ENCODE data around the gene MAP3K8. TPM values are rescaled to one million over a fixed set of nuclear protein-coding genes. Genes with fewer than 3 reads are reported as not detected.

The MAP3K8 gene
- total RNA-seq, 1 experiment from 2014 or later = 4.8 TPM

DNA sequence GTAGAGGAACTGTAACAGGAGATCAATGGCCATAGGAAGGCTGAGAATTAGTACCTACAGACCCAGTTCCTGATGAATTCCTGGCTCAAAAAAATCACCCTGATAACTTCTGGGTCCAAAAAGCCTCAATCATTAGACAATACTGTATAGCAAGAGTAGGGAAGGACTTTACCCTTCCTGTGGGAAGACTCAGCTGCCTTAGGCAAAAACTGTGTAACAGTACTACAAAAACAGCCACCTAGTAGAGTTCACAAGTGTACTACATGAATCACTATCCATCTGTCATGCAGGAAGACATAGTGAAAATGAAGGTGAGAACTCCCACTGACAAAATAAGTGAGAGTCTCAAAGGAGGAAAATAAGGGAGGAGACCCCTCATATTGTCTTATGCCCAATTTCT is 47.6 kb downstream of the MAP3K8 start:
- H3K9me3 ChIP-seq (ENCODE audit: control insufficient read depth, insufficient read depth, low read depth, low read length) = no peaks in the 10 kb centered on the region
- CTCF ChIA-PET = no interaction called here
- no peaks in the 10 kb centered on the region for H3K36me3 ChIP-seq (ENCODE audit: control insufficient read depth, insufficient read depth, low read length)
- H3K4me3 ChIP-seq (ENCODE audit: low read depth in 2 of 2, low read length in 2 of 2) = no peak overlapping the region
- no peak overlapping the region for H3K27ac ChIP-seq (ENCODE audit: low read length)
- no peak for ATAC-seq
- DNase-seq (ENCODE audit: low read depth, low spot score) = no peak
- no peaks in the 10 kb centered on the region for H3K27me3 ChIP-seq (ENCODE audit: control insufficient read depth, insufficient read depth, low read length)
- TF ChIP-seq, protein P1, sequence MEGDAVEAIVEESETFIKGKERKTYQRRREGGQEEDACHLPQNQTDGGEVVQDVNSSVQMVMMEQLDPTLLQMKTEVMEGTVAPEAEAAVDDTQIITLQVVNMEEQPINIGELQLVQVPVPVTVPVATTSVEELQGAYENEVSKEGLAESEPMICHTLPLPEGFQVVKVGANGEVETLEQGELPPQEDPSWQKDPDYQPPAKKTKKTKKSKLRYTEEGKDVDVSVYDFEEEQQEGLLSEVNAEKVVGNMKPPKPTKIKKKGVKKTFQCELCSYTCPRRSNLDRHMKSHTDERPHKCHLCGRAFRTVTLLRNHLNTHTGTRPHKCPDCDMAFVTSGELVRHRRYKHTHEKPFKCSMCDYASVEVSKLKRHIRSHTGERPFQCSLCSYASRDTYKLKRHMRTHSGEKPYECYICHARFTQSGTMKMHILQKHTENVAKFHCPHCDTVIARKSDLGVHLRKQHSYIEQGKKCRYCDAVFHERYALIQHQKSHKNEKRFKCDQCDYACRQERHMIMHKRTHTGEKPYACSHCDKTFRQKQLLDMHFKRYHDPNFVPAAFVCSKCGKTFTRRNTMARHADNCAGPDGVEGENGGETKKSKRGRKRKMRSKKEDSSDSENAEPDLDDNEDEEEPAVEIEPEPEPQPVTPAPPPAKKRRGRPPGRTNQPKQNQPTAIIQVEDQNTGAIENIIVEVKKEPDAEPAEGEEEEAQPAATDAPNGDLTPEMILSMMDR (IDR thresholded peaks at IDR 0.05) = no peak
- TF ChIP-seq, protein P2, sequence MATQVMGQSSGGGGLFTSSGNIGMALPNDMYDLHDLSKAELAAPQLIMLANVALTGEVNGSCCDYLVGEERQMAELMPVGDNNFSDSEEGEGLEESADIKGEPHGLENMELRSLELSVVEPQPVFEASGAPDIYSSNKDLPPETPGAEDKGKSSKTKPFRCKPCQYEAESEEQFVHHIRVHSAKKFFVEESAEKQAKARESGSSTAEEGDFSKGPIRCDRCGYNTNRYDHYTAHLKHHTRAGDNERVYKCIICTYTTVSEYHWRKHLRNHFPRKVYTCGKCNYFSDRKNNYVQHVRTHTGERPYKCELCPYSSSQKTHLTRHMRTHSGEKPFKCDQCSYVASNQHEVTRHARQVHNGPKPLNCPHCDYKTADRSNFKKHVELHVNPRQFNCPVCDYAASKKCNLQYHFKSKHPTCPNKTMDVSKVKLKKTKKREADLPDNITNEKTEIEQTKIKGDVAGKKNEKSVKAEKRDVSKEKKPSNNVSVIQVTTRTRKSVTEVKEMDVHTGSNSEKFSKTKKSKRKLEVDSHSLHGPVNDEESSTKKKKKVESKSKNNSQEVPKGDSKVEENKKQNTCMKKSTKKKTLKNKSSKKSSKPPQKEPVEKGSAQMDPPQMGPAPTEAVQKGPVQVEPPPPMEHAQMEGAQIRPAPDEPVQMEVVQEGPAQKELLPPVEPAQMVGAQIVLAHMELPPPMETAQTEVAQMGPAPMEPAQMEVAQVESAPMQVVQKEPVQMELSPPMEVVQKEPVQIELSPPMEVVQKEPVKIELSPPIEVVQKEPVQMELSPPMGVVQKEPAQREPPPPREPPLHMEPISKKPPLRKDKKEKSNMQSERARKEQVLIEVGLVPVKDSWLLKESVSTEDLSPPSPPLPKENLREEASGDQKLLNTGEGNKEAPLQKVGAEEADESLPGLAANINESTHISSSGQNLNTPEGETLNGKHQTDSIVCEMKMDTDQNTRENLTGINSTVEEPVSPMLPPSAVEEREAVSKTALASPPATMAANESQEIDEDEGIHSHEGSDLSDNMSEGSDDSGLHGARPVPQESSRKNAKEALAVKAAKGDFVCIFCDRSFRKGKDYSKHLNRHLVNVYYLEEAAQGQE (IDR thresholded peaks at IDR 0.05; ENCODE audit: insufficient read depth in 1 of 2, low read depth in 2 of 2, low read length in 1 of 2) = no peak
- no peaks in the 10 kb centered on the region for H3K4me1 ChIP-seq (ENCODE audit: control insufficient read depth, insufficient read depth, low read length)
- in situ Hi-C loops (cut with HindIII; ENCODE audit: low pct_unique_long_range_greater_than_20kb, low sequenced_read_pairs) = no loop called here
- no TSS peak for BruUV-seq (replicated peaks)
- POLR2A ChIA-PET = no interaction called here
- intact Hi-C loops (cut with micrococcal nuclease; ENCODE audit: unreplicated experiment) = no loop called here

DNA sequence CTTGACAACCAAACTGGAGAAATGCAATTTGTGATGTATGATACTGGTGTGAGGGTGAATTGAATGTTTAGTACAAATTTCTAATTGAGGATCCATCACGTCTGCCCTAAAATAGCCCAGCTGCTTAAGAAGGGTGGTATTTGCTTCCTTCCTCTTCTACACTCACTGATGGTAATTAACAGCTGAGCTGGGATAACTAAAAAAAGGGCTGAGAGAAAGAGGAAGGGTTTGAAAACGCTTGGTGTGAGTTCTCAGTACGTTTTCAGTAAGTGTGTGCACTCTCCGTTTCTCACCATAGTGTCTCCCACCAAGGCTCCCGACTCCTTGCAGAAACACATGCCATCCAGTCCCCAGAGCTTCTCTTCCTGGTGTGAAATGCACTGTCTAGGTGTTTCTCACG is 54.3 kb downstream of the MAP3K8 start:
- Histone ChIP-seq H3K9me3 (ENCODE audit: control insufficient read depth, insufficient read depth, low read depth, low read length) (no peaks in the 10 kb centered on the region), H3K4me1 (ENCODE audit: control insufficient read depth, insufficient read depth, low read length) (no peaks in the 10 kb centered on the region), H3K36me3 (ENCODE audit: control insufficient read depth, insufficient read depth, low read length) (no peaks in the 10 kb centered on the region), H3K27ac (ENCODE audit: low read length) (no peak overlapping the region), H3K27me3 (ENCODE audit: control insufficient read depth, insufficient read depth, low read length) (no peaks in the 10 kb centered on the region), H3K4me3 (ENCODE audit: low read depth in 2 of 2, low read length in 2 of 2) (no peak overlapping the region)
- DNase-seq (ENCODE audit: low read depth, low spot score) (no peak), ATAC-seq (no peak)
- POLR2A ChIA-PET = interaction anchor here (0.6 kb wide), 1 partner anchor 159 kb away, joined by 5 read pairs; no protein-coding TSS in a partner anchor
- TF ChIP-seq TCF7L2 (IDR thresholded peaks at IDR 0.05; ENCODE audit: low read depth, low read length) = no peak
- no peak for TF ChIP-seq POLR2AphosphoS5 (IDR thresholded peaks at IDR 0.05; ENCODE audit: low read depth, low read length)
- no peak for TF ChIP-seq SIN3A (IDR thresholded peaks at IDR 0.05; ENCODE audit: borderline replicate concordance, insufficient read depth, low read depth, low read length)
- TF ChIP-seq, protein P2 (IDR thresholded peaks at IDR 0.05; ENCODE audit: insufficient read depth in 1 of 2, low read depth in 2 of 2, low read length in 1 of 2) = no peak
- TF ChIP-seq, protein P1 (IDR thresholded peaks at IDR 0.05) = no peak
- intact Hi-C loops (cut with micrococcal nuclease; ENCODE audit: unreplicated experiment) (no loop called here), in situ Hi-C loops (cut with HindIII; ENCODE audit: low pct_unique_long_range_greater_than_20kb, low sequenced_read_pairs) (no loop called here)
- CTCF ChIA-PET = no interaction called here
- no TSS peak for BruUV-seq (replicated peaks)

All from Panc1 (cell line).